ENCODE data around the gene ZNF730.
"Not testable (repeated sequence)": the region's sequence is repeated elsewhere in the genome, so short reads cannot be mapped to it uniquely, and the experiment has no call there.

ZNF730 gene

GRCh38 chr19:23116802-23117571 is at the start of gene ZNF730:
ZNF730 (plus strand) TSS chr19:23117025; CDS start chr19:23117174, 149 bp downstream.
- peak in 2 of 3 donors; percentile 34 to 50 for DNase-seq (ENCODE audit: low read depth in 2 of 3, low spot score in 1 of 3)

- peak in 1 of 3 donors; percentile 26 for DNase-seq (ENCODE audit: low read depth in 2 of 3, low spot score in 1 of 3)
Measured at GRCh38 chr19:23070353-23071146, 46.3 kb upstream of the ZNF730 start.

- DNase-seq (ENCODE audit: low read depth in 2 of 3, low spot score in 1 of 3), result no peak
Measured at GRCh38 chr19:23071147-23071511, 45.7 kb upstream of the ZNF730 start.

GRCh38 chr19:23075031-23075733 is 41.6 kb upstream of the ZNF730 start:
- DNase-seq (ENCODE audit: low read depth in 2 of 3, low spot score in 1 of 3), result no peak

- DNase-seq (ENCODE audit: low read depth in 2 of 3, low spot score in 1 of 3), result not testable (repeated sequence)
Measured at GRCh38 chr19:23077776-23078175, 39.0 kb upstream of the ZNF730 start.

GRCh38 chr19:23093832-23094231 is 23.0 kb upstream of the ZNF730 start:
- DNase-seq (ENCODE audit: low read depth in 2 of 3, low spot score in 1 of 3), result no peak

- DNase-seq (ENCODE audit: low read depth in 2 of 3, low spot score in 1 of 3), result no peak
Measured at GRCh38 chr19:23095418-23095817, 21.4 kb upstream of the ZNF730 start.

GRCh38 chr19:23098286-23098685 is 18.5 kb upstream of the ZNF730 start:
- no peak for DNase-seq (ENCODE audit: low read depth in 2 of 3, low spot score in 1 of 3)

- no peak for DNase-seq (ENCODE audit: low read depth in 2 of 3, low spot score in 1 of 3)
Measured at GRCh38 chr19:23098988-23099387, 17.8 kb upstream of the ZNF730 start.

GRCh38 chr19:23099966-23100365 is 16.9 kb upstream of the ZNF730 start:
- no peak for DNase-seq (ENCODE audit: low read depth in 2 of 3, low spot score in 1 of 3)

GRCh38 chr19:23101241-23101640 is 15.6 kb upstream of the ZNF730 start:
- no peak for DNase-seq (ENCODE audit: low read depth in 2 of 3, low spot score in 1 of 3)

- no peak for DNase-seq (ENCODE audit: low read depth in 2 of 3, low spot score in 1 of 3)
Measured at GRCh38 chr19:23118400-23118799, 1.6 kb downstream of the ZNF730 start.

GRCh38 chr19:23134211-23134610 is 17.4 kb downstream of the ZNF730 start:
- DNase-seq (ENCODE audit: low read depth in 2 of 3, low spot score in 1 of 3), result not testable (repeated sequence)

- DNase-seq (ENCODE audit: low read depth in 2 of 3, low spot score in 1 of 3), result no peak
Measured at GRCh38 chr19:23145617-23146415, 29.0 kb downstream of the ZNF730 start.

- no peak for DNase-seq (ENCODE audit: low read depth in 2 of 3, low spot score in 1 of 3)
Measured at GRCh38 chr19:23160766-23161165, 43.9 kb downstream of the ZNF730 start.

GRCh38 chr19:23168286-23168685 is 51.5 kb downstream of the ZNF730 start:
- DNase-seq (ENCODE audit: low read depth in 2 of 3, low spot score in 1 of 3), result not testable (repeated sequence)

GRCh38 chr19:23183251-23183650 is 66.4 kb downstream of the ZNF730 start:
- DNase-seq (ENCODE audit: low read depth in 2 of 3, low spot score in 1 of 3), result no peak

GRCh38 chr19:23190341-23190740 is 73.5 kb downstream of the ZNF730 start:
- DNase-seq (ENCODE audit: low read depth in 2 of 3, low spot score in 1 of 3), result no peak
